Naive thymus-derived CD4-positive, alpha-beta T cell (primary cell): ENCODE data around the gene DOK3. TPM values are rescaled to one million over a fixed set of nuclear protein-coding genes. Genes with fewer than 3 reads are reported as not detected.
A peak's percentile ranks its signal among the peaks of the same experiment; 100 is the strongest.

Experiments used
- ATAC-seq: fragments of 150-1000 bp; cut with Tn5 transposase; 2 replicates; pipeline ENCODE4 v1.10.0; 2021; ENCODE audit warnings: mild to moderate bottlenecking, moderate library complexity
- CTCF ChIA-PET: fragments of 350-600 bp; sonication (Branson Sonifier 250); formaldehyde crosslinking; loops from one replicate; lab custom pipeline; 2021; ENCODE audit warnings: antibody characterized with exemption; lab: Charles Lee
- POLR2A ChIA-PET: fragments of 350-600 bp; sonication (Branson Sonifier 250); formaldehyde crosslinking; loops from one replicate; lab custom pipeline; 2021; ENCODE audit warnings: antibody characterized with exemption, inconsistent platforms; lab: Charles Lee
- DNase-seq, 9 donors: peaks; one replicate each; pipeline versions ENCODE4 v3.0.0 to v3.0.0-alpha.2; 2020 to 2022; ENCODE audit warnings: mixed read lengths in 1 of 9
- H3K27ac ChIP-seq: one replicate; pipeline ENCODE4 v1.7.0; 2013; ENCODE audit warnings: mild to moderate bottlenecking, low read depth, low read length, moderate library complexity
- H3K27me3 ChIP-seq, 2 donors: one replicate each; pipeline ENCODE4 v1.7.0; 2013; ENCODE audit warnings: low read length in 2 of 2, mild to moderate bottlenecking in 2 of 2, moderate library complexity in 2 of 2; ENCODE audit not compliant: control insufficient read depth in 2 of 2, insufficient read depth in 2 of 2
- H3K36me3 ChIP-seq, 3 experiments: 1 replicate in 2 of 3; 2 replicates in 1 of 3; pipeline ENCODE4 v1.7.0; 2013; ENCODE audit warnings: low read length in 3 of 3, mild to moderate bottlenecking in 3 of 3, moderate library complexity in 1 of 3; ENCODE audit not compliant: insufficient read depth in 3 of 3, control insufficient read depth in 2 of 3
- H3K4me1 ChIP-seq, 2 donors: one replicate each; pipeline ENCODE4 v1.7.0; 2013; ENCODE audit warnings: low read length in 2 of 2, mild to moderate bottlenecking in 2 of 2, moderate library complexity in 1 of 2; ENCODE audit not compliant: control insufficient read depth in 2 of 2, insufficient read depth in 2 of 2
- H3K4me3 ChIP-seq: 2 replicates; pipeline ENCODE4 v1.7.0; 2013; ENCODE audit warnings: mild to moderate bottlenecking, low read length
- H3K9me3 ChIP-seq, 3 experiments: 1 replicate in 2 of 3; 2 replicates in 1 of 3; pipeline ENCODE4 v1.7.0; 2013; ENCODE audit warnings: low read length in 3 of 3; ENCODE audit not compliant: control insufficient read depth in 2 of 3
- H3K27ac Mint-ChIP-seq, 9 donors: one replicate each; pipeline ENCODE4 v1.8.0; 2020 to 2022; ENCODE audit warnings: mixed read lengths in 9 of 9, mild to moderate bottlenecking in 8 of 9, moderate library complexity in 5 of 9, inconsistent platforms in 2 of 9
- H3K27me3 Mint-ChIP-seq, 5 donors: one replicate each; pipeline ENCODE4 v1.8.0; 2021 to 2022; ENCODE audit warnings: mixed read lengths in 5 of 5, mild to moderate bottlenecking in 1 of 5
- H3K36me3 Mint-ChIP-seq, 5 donors: one replicate each; pipeline ENCODE4 v1.8.0; 2020 to 2022; ENCODE audit warnings: mixed read lengths in 5 of 5, mild to moderate bottlenecking in 3 of 5, inconsistent platforms in 1 of 5
- H3K4me1 Mint-ChIP-seq, 7 donors: one replicate each; pipeline ENCODE4 v1.8.0; 2020 to 2022; ENCODE audit warnings: mixed read lengths in 7 of 7, mild to moderate bottlenecking in 3 of 7, inconsistent platforms in 1 of 7
- H3K4me3 Mint-ChIP-seq, 10 donors: one replicate each; pipeline ENCODE4 v1.8.0; 2020 to 2022; ENCODE audit warnings: mild to moderate bottlenecking in 10 of 10, mixed read lengths in 10 of 10, moderate library complexity in 6 of 10, inconsistent platforms in 2 of 10
- H3K9me3 Mint-ChIP-seq, 11 donors: one replicate each; pipeline ENCODE4 v1.8.0; 2020 to 2022; ENCODE audit warnings: mixed read lengths in 11 of 11, mild to moderate bottlenecking in 4 of 11, inconsistent platforms in 1 of 11, moderate library complexity in 1 of 11
- intact Hi-C, 2 donors: fragments of 100-400 bp; cut with micrococcal nuclease; formaldehyde crosslinking; loops; one replicate each; pipeline ENCODE4 v1.15.1; 2023
- polyA plus RNA-seq, 2 donors: library from polyadenylated mRNA; unstranded; fragments of 300-500 nt; fragmentation: Illumina TruSeq; gene quantifications; one replicate each; pipeline ENCODE4 v1.2.3, GENCODE V29; 2021
- total RNA-seq, 6 experiments: library from RNA in 5 of 6; stranded (reverse) in 5 of 6; gene quantifications; 1 replicate in 5 of 6; 2 replicates in 1 of 6; pipeline ENCODE4 v1.2.3 and lab custom pipeline; 2021 to 2026

DOK3 gene
- total and polyA plus RNA-seq, 7 experiments from 2014 or later: 0.09 to 67.1 (median 4.0) TPM

- Histone ChIP-seq H3K27me3 (no peaks in the 10 kb centered on the region), H3K36me3 (no peaks in the 10 kb centered on the region), H3K4me3 (no peak overlapping the region), H3K27ac (no peak overlapping the region), H3K4me1 (peaks cover 9 to 24% of the 10 kb centered on the region in 2 donors), H3K9me3 (no peaks in the 10 kb centered on the region)
- Mint-ChIP-seq H3K4me1 (peaks cover 19 to 32% (median 28%) of the 10 kb centered on the region in 7 donors), H3K36me3 (peaks cover 0 to under 1% (median 0%) of the 10 kb centered on the region in 5 donors), H3K4me3 (peak overlapping the region in 2 of 10 donors; percentile 29 to 43), H3K27ac (peak overlapping the region in 1 of 9 donors; percentile 52), H3K9me3 (no peaks in the 10 kb centered on the region), H3K27me3 (peaks cover 0 to 9% (median 0%) of the 10 kb centered on the region in 5 donors)
- ChIA-PET CTCF (interaction anchor here (0.5 to 1.6 kb wide), 3 partner anchors 16 to 89 kb away, joined by 3 to 5 read pairs (median 3); no protein-coding TSS in a partner anchor), POLR2A (interaction anchor here (1.0 to 1.9 kb wide), 3 partner anchors 27 to 67 kb away, joined by 3 to 4 read pairs (median 4); no protein-coding TSS in a partner anchor)
- intact Hi-C loops: no loop called here
- DNase-seq (no peak), ATAC-seq (no peak)
Measured at GRCh38 chr5:177470759-177471536, 38.7 kb downstream of the DOK3 start.

- ChIA-PET POLR2A (no interaction called here), CTCF (interaction anchor here (0.5 to 0.7 kb wide), 2 partner anchors 86 to 88 kb away, joined by 3 read pairs; no protein-coding TSS in a partner anchor)
- H3K4me3 ChIP-seq: no peak overlapping the region
- intact Hi-C loops: no loop called here
- no peaks in the 10 kb centered on the region for H3K9me3 ChIP-seq
- DNase-seq (no peak), ATAC-seq (no peak)
- Mint-ChIP-seq H3K36me3 (peaks cover 0 to 5% (median 0%) of the 10 kb centered on the region in 5 donors), H3K4me1 (peaks cover 10 to 24% (median 18%) of the 10 kb centered on the region in 7 donors), H3K27me3 (peaks cover 0 to 9% (median 0%) of the 10 kb centered on the region in 5 donors), H3K9me3 (peaks cover 0 to 2% (median 0%) of the 10 kb centered on the region in 11 donors), H3K4me3 (peak overlapping the region in 1 of 10 donors; percentile 75), H3K27ac (peak overlapping the region in 1 of 9 donors; percentile 52)
- H3K27me3 ChIP-seq: no peaks in the 10 kb centered on the region
- no peak overlapping the region for H3K27ac ChIP-seq
- peaks cover 9 to 16% of the 10 kb centered on the region in 2 donors for H3K4me1 ChIP-seq
- H3K36me3 ChIP-seq: no peaks in the 10 kb centered on the region
Measured at GRCh38 chr5:177469750-177470525, 39.7 kb downstream of the DOK3 start.

- no peak overlapping the region for H3K27ac ChIP-seq
- Mint-ChIP-seq H3K27ac (no peak overlapping the region), H3K4me1 (peaks cover 2 to 16% (median 10%) of the 10 kb centered on the region in 7 donors), H3K36me3 (peaks cover 0 to 5% (median 0%) of the 10 kb centered on the region in 5 donors), H3K9me3 (peaks cover 0 to 2% (median 0%) of the 10 kb centered on the region in 11 donors), H3K4me3 (no peak overlapping the region), H3K27me3 (peaks cover 0 to 2% (median 0%) of the 10 kb centered on the region in 5 donors)
- H3K9me3 ChIP-seq: no peaks in the 10 kb centered on the region
- no peaks in the 10 kb centered on the region for H3K27me3 ChIP-seq
- ChIA-PET POLR2A (no interaction called here), CTCF (no interaction called here)
- H3K4me3 ChIP-seq: no peak overlapping the region
- DNase-seq: no peak
- no peaks in the 10 kb centered on the region for H3K36me3 ChIP-seq
- ATAC-seq: no peak
- H3K4me1 ChIP-seq: peaks cover 9% of the 10 kb centered on the region in 2 donors
- intact Hi-C loops: no loop called here
Measured at GRCh38 chr5:177468685-177469628, 40.7 kb downstream of the DOK3 start.

GRCh38 chr5:177468329-177468684 lies 41.3 kb downstream of the DOK3 start:
- POLR2A ChIA-PET: no interaction called here
- intact Hi-C loops: no loop called here
- Histone ChIP-seq H3K27ac (no peak overlapping the region), H3K4me1 (peaks cover 9% of the 10 kb centered on the region in 2 donors), H3K36me3 (no peaks in the 10 kb centered on the region), H3K4me3 (no peak overlapping the region), H3K9me3 (no peaks in the 10 kb centered on the region), H3K27me3 (no peaks in the 10 kb centered on the region)
- DNase-seq (no peak), ATAC-seq (no peak)
- CTCF ChIA-PET: no interaction called here
- no peaks in the 10 kb centered on the region for H3K27me3 Mint-ChIP-seq
- H3K9me3 Mint-ChIP-seq: peaks cover 0 to 2% (median 0%) of the 10 kb centered on the region in 11 donors
- H3K36me3 Mint-ChIP-seq: peaks cover 0 to 6% (median 0%) of the 10 kb centered on the region in 5 donors
- peaks cover 0 to 18% (median 8%) of the 10 kb centered on the region in 7 donors for H3K4me1 Mint-ChIP-seq
- H3K4me3 Mint-ChIP-seq: no peak overlapping the region
- no peak overlapping the region for H3K27ac Mint-ChIP-seq

- ChIA-PET CTCF (no interaction called here), POLR2A (no interaction called here)
- Histone ChIP-seq H3K27ac (no peak overlapping the region), H3K4me1 (peaks cover 7% of the 10 kb centered on the region in 2 donors), H3K9me3 (no peaks in the 10 kb centered on the region), H3K27me3 (no peaks in the 10 kb centered on the region), H3K4me3 (no peak overlapping the region), H3K36me3 (no peaks in the 10 kb centered on the region)
- H3K4me3 Mint-ChIP-seq: no peak overlapping the region
- H3K36me3 Mint-ChIP-seq: peaks cover 0 to 6% (median 0%) of the 10 kb centered on the region in 5 donors
- intact Hi-C loops: no loop called here
- peaks cover 0 to 2% (median 0%) of the 10 kb centered on the region in 11 donors for H3K9me3 Mint-ChIP-seq
- peaks cover 0 to 24% (median 9%) of the 10 kb centered on the region in 7 donors for H3K4me1 Mint-ChIP-seq
- ATAC-seq (no peak), DNase-seq (no peak)
- no peaks in the 10 kb centered on the region for H3K27me3 Mint-ChIP-seq
- peak overlapping the region in 1 of 9 donors; percentile 51 for H3K27ac Mint-ChIP-seq
Measured at GRCh38 chr5:177467436-177467835, 42.2 kb downstream of the DOK3 start.

GRCh38 chr5:177466861-177467260 lies 42.8 kb downstream of the DOK3 start:
- Histone ChIP-seq H3K4me1 (peaks cover under 1 to 2% of the 10 kb centered on the region in 2 donors), H3K9me3 (no peaks in the 10 kb centered on the region), H3K27ac (no peak overlapping the region), H3K36me3 (no peaks in the 10 kb centered on the region), H3K4me3 (no peak overlapping the region), H3K27me3 (no peaks in the 10 kb centered on the region)
- H3K9me3 Mint-ChIP-seq: peaks cover 0 to 2% (median 0%) of the 10 kb centered on the region in 11 donors
- CTCF ChIA-PET: interaction anchor here (0.9 kb wide), 1 partner anchor 94 kb away, joined by 3 read pairs; no protein-coding TSS in a partner anchor
- H3K4me1 Mint-ChIP-seq: peaks cover 0 to 27% (median 10%) of the 10 kb centered on the region in 7 donors
- no peak for ATAC-seq
- intact Hi-C loops: no loop called here
- peak overlapping the region in 2 of 9 donors; percentile 17 to 51 for H3K27ac Mint-ChIP-seq
- H3K27me3 Mint-ChIP-seq: no peaks in the 10 kb centered on the region
- POLR2A ChIA-PET: no interaction called here
- DNase-seq: no peak
- peaks cover 0 to 6% (median 0%) of the 10 kb centered on the region in 5 donors for H3K36me3 Mint-ChIP-seq
- H3K4me3 Mint-ChIP-seq: no peak overlapping the region
